OCI-LY3 (cell line): Measurements from ENCODE around the gene LNX1.

Experiments used
- H2AFZ ChIP-seq: fragments of 200-600, 300-600 bp; shearing (Covaris generic); 2 replicates; pipeline ENCODE4 v1.6.0; 2014; ENCODE audit warnings: antibody characterized with exemption, low read depth, low read length
- H3K27ac ChIP-seq: fragments of 200-600, 300-600 bp; sonication (generic); 2 replicates; pipeline ENCODE4 v1.5.1; 2014; ENCODE audit warnings: mild to moderate bottlenecking, low read length, moderate library complexity, mixed read lengths
- H3K27me3 ChIP-seq: fragments of 200-600, 300-600 bp; sonication (generic); 2 replicates; pipeline ENCODE4 v1.6.1; 2014; ENCODE audit warnings: low read depth, low read length, mixed read lengths
- H3K36me3 ChIP-seq: fragments of 200-600, 300-600 bp; sonication (generic); replicated peaks from 2 replicates; pipeline ENCODE3; 2014; ENCODE audit warnings: low read depth, low read length, mixed read lengths
- H3K4me1 ChIP-seq: fragments of 300-600, 200-600 bp; sonication (generic); 2 replicates; pipeline ENCODE4 v1.6.1; 2014; ENCODE audit warnings: low read length, mixed read lengths
- H3K4me2 ChIP-seq: fragments of 200-600, 300-600 bp; sonication (generic); 2 replicates; pipeline ENCODE4 v1.6.1; 2014; ENCODE audit warnings: low read length, mixed read lengths
- H3K4me3 ChIP-seq: fragments of 300-600, 200-600 bp; sonication (generic); 2 replicates; pipeline ENCODE4 v1.5.1; 2014; ENCODE audit warnings: antibody characterized with exemption, mild to moderate bottlenecking, low read length, moderate library complexity
- H3K79me2 ChIP-seq: fragments of 300-600, 200-600 bp; shearing (Covaris generic); 2 replicates; pipeline ENCODE4 v1.6.1; 2014; ENCODE audit warnings: mild to moderate bottlenecking, low read length, mixed read lengths
- H3K9ac ChIP-seq: fragments of 300-600, 200-600 bp; shearing (Covaris generic); 2 replicates; pipeline ENCODE4 v1.6.0; 2014; ENCODE audit warnings: mild to moderate bottlenecking, low read length, moderate library complexity
- H3K9me3 ChIP-seq: fragments of 200-600, 300-600 bp; shearing (Covaris generic); 2 replicates; pipeline ENCODE4 v1.6.1; 2014; ENCODE audit warnings: low read length, mixed read lengths; ENCODE audit not compliant: insufficient read depth
- H4K20me1 ChIP-seq: fragments of 200-600, 300-600 bp; sonication (generic); 2 replicates; pipeline ENCODE4 v1.6.1; 2016; ENCODE audit warnings: low read length, mixed read lengths; ENCODE audit not compliant: insufficient read depth
- EZH2phosphoT487 ChIP-seq: fragments of 200-600 bp; shearing (Covaris generic); IDR thresholded peaks from 2 replicates; pipeline ENCODE4 v1.6.1; 2018; ENCODE audit warnings: antibody characterized with exemption, mixed run types, low read depth
- TF ChIP-seq, protein P1 (sequence below): fragments of 200-600, 300-600 bp; sonication (generic); IDR thresholded peaks from 2 replicates; pipeline ENCODE4 v1.5.1; 2014; ENCODE audit warnings: antibody characterized with exemption, low read length, low read depth

LNX1 gene

DNA sequence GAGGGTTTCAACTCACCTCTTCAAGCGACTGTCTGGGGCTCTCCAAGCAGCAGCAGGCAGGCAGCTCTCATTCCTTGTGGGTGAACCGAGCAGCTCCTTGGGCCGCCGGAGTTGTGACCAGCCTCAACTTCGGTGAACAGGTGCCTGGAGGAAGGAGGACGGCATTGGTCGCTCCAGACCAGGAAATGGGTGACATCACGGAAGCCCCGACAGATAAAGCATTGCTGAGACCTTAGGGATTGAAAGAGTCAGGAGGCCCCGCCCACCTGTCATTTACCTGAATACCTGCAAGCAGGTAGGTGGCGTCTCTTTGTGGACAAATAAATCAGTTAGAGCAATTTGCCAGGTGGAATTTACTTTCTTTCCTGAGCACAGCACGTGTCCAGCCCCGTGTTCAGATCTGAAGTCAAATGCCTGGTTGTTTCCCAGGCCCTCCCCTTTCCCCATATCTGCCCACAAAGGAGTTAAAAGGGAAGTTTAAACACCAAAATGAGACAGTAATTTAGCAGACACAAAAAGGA, at the start of gene LNX1:
Gene LNX1 (minus strand): TSS at position 115 of the 521 bp plus-strand sequence. CDS start 17,484 bp downstream, outside the sequence.
- Histone ChIP-seq H4K20me1 (no peaks in the 10 kb centered on the region), H3K4me1 (no peaks in the 10 kb centered on the region), H3K36me3 (no peaks in the 10 kb centered on the region), H3K9me3 (no peaks in the 10 kb centered on the region), H2AFZ (no peak within 1 kb of the TSS; the same call in 1 of the 2 replicates), H3K4me2 (no peak within 1 kb of the TSS), H3K9ac (no peak within 1 kb of the TSS), H3K27ac (no peak within 1 kb of the TSS), H3K79me2 (no peaks in the 10 kb centered on the region), H3K27me3 (no peaks in the 10 kb centered on the region), H3K4me3 (no peak within 1 kb of the TSS)
- no peak for TF ChIP-seq EZH2phosphoT487
- TF ChIP-seq, protein P1, sequence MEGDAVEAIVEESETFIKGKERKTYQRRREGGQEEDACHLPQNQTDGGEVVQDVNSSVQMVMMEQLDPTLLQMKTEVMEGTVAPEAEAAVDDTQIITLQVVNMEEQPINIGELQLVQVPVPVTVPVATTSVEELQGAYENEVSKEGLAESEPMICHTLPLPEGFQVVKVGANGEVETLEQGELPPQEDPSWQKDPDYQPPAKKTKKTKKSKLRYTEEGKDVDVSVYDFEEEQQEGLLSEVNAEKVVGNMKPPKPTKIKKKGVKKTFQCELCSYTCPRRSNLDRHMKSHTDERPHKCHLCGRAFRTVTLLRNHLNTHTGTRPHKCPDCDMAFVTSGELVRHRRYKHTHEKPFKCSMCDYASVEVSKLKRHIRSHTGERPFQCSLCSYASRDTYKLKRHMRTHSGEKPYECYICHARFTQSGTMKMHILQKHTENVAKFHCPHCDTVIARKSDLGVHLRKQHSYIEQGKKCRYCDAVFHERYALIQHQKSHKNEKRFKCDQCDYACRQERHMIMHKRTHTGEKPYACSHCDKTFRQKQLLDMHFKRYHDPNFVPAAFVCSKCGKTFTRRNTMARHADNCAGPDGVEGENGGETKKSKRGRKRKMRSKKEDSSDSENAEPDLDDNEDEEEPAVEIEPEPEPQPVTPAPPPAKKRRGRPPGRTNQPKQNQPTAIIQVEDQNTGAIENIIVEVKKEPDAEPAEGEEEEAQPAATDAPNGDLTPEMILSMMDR: no peak

DNA sequence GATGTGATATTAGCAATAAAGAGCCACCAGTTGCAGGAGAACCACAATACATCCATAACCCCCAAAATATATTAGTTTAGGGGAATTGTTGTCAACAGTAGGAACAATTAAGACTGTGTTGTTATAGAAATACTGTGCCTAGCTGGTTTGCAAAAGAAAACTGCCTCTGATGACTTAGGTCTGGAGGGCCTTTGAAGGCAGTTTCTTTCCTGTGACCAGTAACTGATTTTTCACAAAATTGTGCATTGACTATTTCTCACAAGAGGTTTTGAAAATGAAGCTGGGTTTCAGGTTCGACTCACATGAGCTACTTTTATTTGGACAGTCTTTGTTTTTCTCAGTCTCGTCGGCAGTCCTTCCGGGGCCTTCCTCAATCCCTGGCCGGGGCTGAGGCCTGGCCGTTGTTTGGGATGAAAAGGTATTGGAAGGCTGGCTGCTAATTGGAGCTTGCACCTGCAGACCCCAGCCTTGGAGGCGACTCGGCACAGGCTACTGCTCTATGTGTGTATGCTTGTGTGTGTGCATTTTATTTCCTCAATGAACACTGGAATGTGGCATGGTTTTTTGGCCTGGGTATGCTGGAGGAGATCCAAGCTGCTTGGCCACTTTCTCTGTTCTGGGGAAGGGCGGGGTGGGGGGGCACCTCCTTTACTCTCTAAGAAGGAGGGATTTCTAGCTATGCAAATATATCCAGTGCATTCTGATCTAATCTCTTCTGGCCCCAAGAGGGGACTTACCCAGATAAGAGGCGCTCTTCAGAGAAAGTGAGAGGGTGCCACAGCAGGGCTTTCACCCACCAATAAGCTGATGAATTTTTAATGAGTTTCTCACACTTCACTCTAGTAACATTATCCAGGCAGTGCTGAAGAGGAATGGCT, 49.5 kb upstream of the LNX1 start:
- peak overlapping the region; percentile 38; the same call in 1 of the 2 replicates for H3K4me3 ChIP-seq
- H3K27me3 ChIP-seq: peaks cover 24% of the 10 kb centered on the region
- peaks cover 32% of the 10 kb centered on the region for H3K4me1 ChIP-seq
- no peaks in the 10 kb centered on the region for H3K36me3 ChIP-seq
- no peaks in the 10 kb centered on the region for H3K9me3 ChIP-seq
- H2AFZ ChIP-seq: no peak overlapping the region
- peak overlapping the region; percentile 70 for H3K4me2 ChIP-seq
- no peak overlapping the region; the same call in 1 of the 2 replicates for H3K9ac ChIP-seq
- peak overlapping the region; percentile 29 for H3K27ac ChIP-seq
- no peaks in the 10 kb centered on the region for H4K20me1 ChIP-seq
- H3K79me2 ChIP-seq: no peaks in the 10 kb centered on the region
- TF ChIP-seq, protein P1: no peak
- TF ChIP-seq EZH2phosphoT487: no peak

DNA sequence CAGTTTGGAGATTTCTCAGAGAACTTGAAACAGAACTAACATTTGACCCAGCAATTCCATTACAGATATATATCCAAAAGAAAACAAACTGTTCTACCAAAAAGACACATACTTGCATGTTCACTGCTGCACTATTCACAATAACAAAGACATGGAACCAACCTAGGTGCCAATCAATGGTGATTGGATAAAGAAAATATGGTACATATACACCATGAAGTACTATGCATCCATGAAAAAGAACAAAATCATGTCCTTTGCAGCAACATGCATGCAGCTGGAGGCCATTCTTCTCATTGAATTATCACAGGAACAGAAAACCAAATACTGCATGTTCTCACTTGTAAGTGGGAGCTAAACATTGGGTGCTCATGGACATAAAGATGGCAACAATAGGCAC, 47.6 kb upstream of the LNX1 start:
- Histone ChIP-seq H3K4me2 (no peak overlapping the region), H3K27ac (no peak overlapping the region), H3K79me2 (no peaks in the 10 kb centered on the region), H3K36me3 (no peaks in the 10 kb centered on the region), H3K4me1 (peaks cover 18% of the 10 kb centered on the region), H3K9me3 (no peaks in the 10 kb centered on the region), H3K27me3 (peaks cover 24% of the 10 kb centered on the region), H4K20me1 (no peaks in the 10 kb centered on the region), H2AFZ (no peak overlapping the region), H3K9ac (no peak overlapping the region), H3K4me3 (no peak overlapping the region)
- TF ChIP-seq EZH2phosphoT487: no peak
- TF ChIP-seq, protein P1: no peak

DNA sequence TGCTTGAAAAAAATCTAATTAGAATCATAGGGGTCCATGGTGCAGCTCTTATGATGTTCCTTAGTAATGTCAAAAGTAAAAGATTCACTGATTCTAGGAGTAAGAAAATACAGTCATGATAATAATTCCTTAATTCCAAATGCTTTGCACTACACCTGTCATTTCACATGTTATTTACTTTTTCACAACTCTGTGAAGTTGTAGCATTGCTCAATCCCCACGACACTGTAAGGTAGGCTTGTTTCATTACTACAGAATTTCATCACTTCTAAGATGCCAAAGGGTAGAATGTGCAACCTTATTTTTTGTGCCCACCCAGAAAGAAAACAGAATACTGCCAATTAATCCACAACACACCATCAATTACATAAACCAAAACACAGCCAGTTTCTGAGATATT, 46.1 kb upstream of the LNX1 start:
- Histone ChIP-seq H4K20me1 (no peaks in the 10 kb centered on the region), H3K9me3 (no peaks in the 10 kb centered on the region), H3K79me2 (no peaks in the 10 kb centered on the region), H3K27me3 (peaks cover 27% of the 10 kb centered on the region), H3K27ac (no peak overlapping the region), H3K4me2 (no peak overlapping the region), H3K36me3 (no peaks in the 10 kb centered on the region), H3K4me1 (peaks cover 18% of the 10 kb centered on the region), H2AFZ (no peak overlapping the region), H3K4me3 (no peak overlapping the region), H3K9ac (no peak overlapping the region)
- TF ChIP-seq, protein P1: no peak
- no peak for TF ChIP-seq EZH2phosphoT487
